Measurements from ENCODE around the gene TBL1X.

DNA sequence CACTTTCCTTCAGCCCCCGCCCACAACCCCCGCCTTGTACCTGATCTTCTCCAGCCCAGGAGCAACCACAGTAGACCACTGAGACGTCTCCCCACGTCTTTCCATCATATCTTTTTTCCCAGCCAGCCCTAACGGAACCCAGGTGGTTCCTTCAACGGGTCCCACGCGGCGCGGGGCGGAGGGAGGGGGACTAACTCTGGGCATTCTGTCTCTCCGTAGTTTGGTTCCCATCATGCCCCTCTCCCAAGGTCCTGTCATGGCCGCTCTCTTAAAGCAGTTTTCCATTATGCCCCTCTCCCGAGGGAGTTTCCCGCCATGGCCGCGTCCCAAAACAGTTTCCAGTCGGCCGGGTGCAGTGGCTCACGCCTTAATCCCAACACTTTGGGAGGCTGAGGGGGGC, 21.5 kb upstream of the TBL1X start:
- TF ChIP-seq CTCF (IDR thresholded peaks at IDR 0.05) (no peak), ZFX (IDR thresholded peaks at IDR 0.05; ENCODE audit: borderline replicate concordance) (no peak)
